NCI-H510A (cell line): ENCODE measurements around the gene TRIM60.
"Not testable (repeated sequence)": the region's sequence is repeated elsewhere in the genome, so short reads cannot be mapped to it uniquely, and the experiment has no call there.

ENCODE experiments used
- DNase-seq: peaks from one replicate; lab custom pipeline; 2025; lab: John Stamatoyannopoulos, UW

The TRIM60 gene

DNA sequence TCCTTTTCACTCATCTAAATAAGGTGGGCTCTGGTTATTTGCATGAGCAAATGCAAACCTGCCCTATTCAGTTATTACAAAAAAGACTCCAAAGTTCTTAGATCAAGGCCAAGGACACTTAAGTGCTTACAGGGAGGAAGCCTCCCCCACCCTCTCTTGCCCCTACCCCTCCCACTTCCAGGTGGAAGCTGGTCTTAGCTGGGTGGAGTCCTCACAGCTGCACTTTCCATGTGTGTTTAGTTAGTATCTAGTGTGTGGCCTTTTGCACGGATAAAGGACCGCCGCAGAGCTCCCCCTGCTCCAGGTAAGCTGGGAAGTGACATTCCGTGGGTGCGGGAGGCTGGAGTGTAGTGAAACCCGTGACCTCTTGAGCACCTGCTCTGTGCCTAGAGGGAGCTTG lies 21.8 kb downstream of the TRIM60 start, which contains the start of gene TRIM75:
TRIM75 (plus strand) TSS at position 222 of the 400 bp plus-strand sequence. CDS start 5,282 bp downstream, outside the sequence.
- no peak for DNase-seq

GRCh38 chr4:165055601-165056000 lies 23.8 kb downstream of the TRIM60 start:
- DNase-seq, result no peak

- DNase-seq, result no peak
Observed at GRCh38 chr4:165058666-165059065, 26.9 kb downstream of the TRIM60 start.

DNA sequence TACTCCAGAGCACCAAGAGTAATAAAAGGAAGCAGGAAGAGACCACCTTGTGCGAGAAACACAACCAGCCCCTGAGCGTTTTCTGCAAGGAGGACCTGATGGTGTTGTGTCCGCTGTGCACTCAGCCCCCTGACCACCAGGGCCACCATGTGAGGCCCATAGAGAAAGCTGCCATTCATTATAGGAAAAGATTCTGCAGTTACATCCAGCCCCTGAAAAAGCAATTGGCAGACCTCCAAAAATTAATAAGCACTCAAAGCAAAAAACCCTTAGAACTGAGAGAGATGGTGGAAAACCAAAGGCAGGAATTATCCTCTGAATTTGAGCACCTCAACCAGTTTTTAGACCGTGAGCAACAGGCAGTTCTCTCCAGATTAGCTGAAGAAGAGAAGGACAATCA lies 27.6 kb downstream of the TRIM60 start:
- no peak for DNase-seq

DNA sequence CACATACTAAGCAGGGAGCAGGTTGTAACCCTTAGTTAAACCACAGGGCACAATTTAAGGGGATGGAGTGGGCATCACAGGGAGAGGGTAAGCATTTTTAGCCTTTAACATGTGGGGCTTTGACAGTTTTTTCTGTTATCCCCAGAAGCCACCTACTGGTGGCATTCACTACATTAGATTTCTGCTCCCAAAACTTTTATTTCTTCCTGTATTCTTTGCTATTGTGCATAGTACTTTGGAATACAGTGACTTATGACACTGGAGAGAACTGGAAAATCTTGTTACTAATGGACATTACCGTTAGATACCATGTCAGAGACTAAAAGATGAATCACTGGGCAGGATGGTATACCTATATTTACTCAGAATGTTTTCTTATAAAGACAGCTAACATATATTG lies 29.1 kb downstream of the TRIM60 start:
- DNase-seq, result no peak

DNA sequence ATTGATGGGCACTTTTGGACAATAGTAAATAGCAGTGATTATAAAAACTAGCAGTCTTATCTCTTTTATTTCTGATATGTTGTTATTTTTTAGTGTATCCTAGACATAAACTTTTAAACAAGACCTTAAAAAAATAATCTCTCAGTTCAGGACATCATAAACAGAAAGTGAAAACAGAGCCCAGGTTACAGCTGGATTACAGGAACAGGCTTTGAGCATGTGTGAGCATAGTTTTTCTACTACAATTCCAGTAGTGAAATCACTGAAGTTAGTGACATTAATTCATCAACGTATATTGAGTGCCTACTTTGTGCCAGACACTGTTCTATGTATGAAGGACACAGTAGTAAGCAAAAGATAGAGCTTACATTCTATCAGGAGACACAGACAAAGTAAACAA lies 38.8 kb downstream of the TRIM60 start:
- DNase-seq, result no peak

- DNase-seq, result not testable (repeated sequence)
Observed at GRCh38 chr4:165073346-165073745, 41.5 kb downstream of the TRIM60 start.

DNA sequence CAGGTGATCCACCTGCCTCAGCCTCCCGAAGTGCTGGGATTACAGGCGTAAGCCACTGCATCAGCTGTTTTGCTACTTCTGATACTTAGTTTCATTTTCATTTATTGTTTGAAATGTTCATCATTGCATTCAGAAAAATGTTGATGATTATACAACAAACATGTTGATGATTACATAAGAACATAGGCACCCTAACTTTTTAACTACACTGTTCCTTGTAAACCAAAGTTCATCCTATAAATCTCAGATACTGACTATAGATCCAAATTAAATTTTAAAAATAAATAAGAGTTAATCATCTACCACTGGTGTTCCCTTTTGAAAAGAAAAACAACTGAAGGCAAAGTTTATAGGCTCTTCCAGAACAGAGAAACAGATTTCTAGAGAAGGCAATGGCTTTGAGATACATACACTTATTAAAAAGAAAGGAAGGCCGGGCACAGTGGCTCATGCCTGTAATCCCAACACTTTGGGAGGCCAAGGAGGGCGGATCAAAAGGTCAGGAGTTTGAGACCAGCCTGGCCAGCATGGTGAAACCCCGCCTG lies 45.3 kb downstream of the TRIM60 start:
- DNase-seq, result no peak

GRCh38 chr4:165079476-165079875 lies 47.7 kb downstream of the TRIM60 start:
- DNase-seq, result no peak

- DNase-seq, result not testable (repeated sequence)
Observed at GRCh38 chr4:165084787-165085186, 53.0 kb downstream of the TRIM60 start.

- DNase-seq, result no peak
Observed at GRCh38 chr4:165085946-165086345, 54.1 kb downstream of the TRIM60 start.

- no peak for DNase-seq
Observed at GRCh38 chr4:165088366-165088765, 56.6 kb downstream of the TRIM60 start.
